ENCODE data around the gene RABEPK.
"Not testable (repeated sequence)": the region's sequence is repeated elsewhere in the genome, so short reads cannot be mapped to it uniquely, and the experiment has no call there.

The RABEPK gene

GRCh38 chr9:125200216-125201047 lies at the start of gene RABEPK:
Gene RABEPK (plus strand): TSS chr9:125200542. CDS start chr9:125203014, 2,472 bp downstream.
- DNase-seq = peak; percentile 95

GRCh38 chr9:125151730-125152129 lies 48.6 kb upstream of the RABEPK start:
- DNase-seq = no peak

GRCh38 chr9:125153712-125154367 lies 46.5 kb upstream of the RABEPK start:
- no peak for DNase-seq

GRCh38 chr9:125156551-125156950 lies 43.8 kb upstream of the RABEPK start:
- no peak for DNase-seq

- no peak for DNase-seq
These were observed 39.6 kb upstream of the RABEPK start for GRCh38 chr9:125160750-125161149.

GRCh38 chr9:125161284-125161918 lies 38.9 kb upstream of the RABEPK start:
- no peak for DNase-seq

GRCh38 chr9:125162891-125163290 lies 37.5 kb upstream of the RABEPK start:
- not testable (repeated sequence) for DNase-seq

- DNase-seq = no peak
These were observed 33.6 kb upstream of the RABEPK start for GRCh38 chr9:125166762-125167161.

- DNase-seq = no peak
These were observed 30.4 kb upstream of the RABEPK start for GRCh38 chr9:125169895-125170294.

- no peak for DNase-seq
These were observed 28.1 kb upstream of the RABEPK start for GRCh38 chr9:125172031-125172755.

GRCh38 chr9:125176636-125177035 lies 23.7 kb upstream of the RABEPK start:
- DNase-seq = no peak

- no peak for DNase-seq
These were observed 22.5 kb upstream of the RABEPK start for GRCh38 chr9:125177888-125178287.

- not testable (repeated sequence) for DNase-seq
These were observed 20.6 kb upstream of the RABEPK start for GRCh38 chr9:125179776-125180175.

- DNase-seq = no peak
These were observed 19.5 kb upstream of the RABEPK start for GRCh38 chr9:125180876-125181275.

- not testable (repeated sequence) for DNase-seq
These were observed 18.6 kb upstream of the RABEPK start for GRCh38 chr9:125181756-125182155.

GRCh38 chr9:125183054-125183453 lies 17.3 kb upstream of the RABEPK start:
- DNase-seq = no peak

- DNase-seq = no peak
These were observed 16.8 kb upstream of the RABEPK start for GRCh38 chr9:125183561-125183960.

GRCh38 chr9:125189011-125189360 lies 11.4 kb upstream of the RABEPK start:
- DNase-seq = peak in 1 of 2 donors; percentile 20

- peak; percentile 96 to 99 for DNase-seq
These were observed 10.7 kb upstream of the RABEPK start, which contains the start of gene PPP6C for GRCh38 chr9:125189361-125190289. Gene PPP6C (minus strand): TSS chr9:125189803. CDS start chr9:125189718, 85 bp downstream.

- no peak for DNase-seq
These were observed 10.0 kb upstream of the RABEPK start for GRCh38 chr9:125190361-125190801.

- not testable (repeated sequence) for DNase-seq
These were observed 5.9 kb upstream of the RABEPK start for GRCh38 chr9:125194466-125194865.

- not testable (repeated sequence) for DNase-seq
These were observed 4.8 kb upstream of the RABEPK start for GRCh38 chr9:125195591-125195990.
